ENCODE data around the gene SETD7.

DNA sequence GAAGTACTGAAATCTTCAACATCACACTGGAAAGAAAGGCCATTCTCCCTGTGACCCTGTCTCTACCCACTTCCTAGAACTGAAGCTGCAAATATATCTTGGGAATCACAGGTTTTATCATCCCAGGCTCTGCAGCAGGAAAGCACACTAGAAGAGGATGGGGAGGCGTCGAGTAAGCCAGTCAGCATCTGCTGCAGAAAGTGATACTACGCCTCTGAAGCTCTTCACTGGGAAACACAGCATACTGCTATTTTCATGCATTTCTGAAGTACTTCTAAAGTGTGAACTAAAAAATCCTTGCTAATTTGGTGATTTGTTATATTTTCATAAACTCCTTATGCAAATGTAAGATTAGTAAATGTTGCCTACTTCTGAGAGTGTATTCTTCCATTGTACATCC lies 73.0 kb downstream of the SETD7 start:
- no peak for TF ChIP-seq POLR2A (IDR thresholded peaks at IDR 0.05; ENCODE audit: low read depth, low read length)
- TF ChIP-seq TAF1 (IDR thresholded peaks at IDR 0.05; ENCODE audit: borderline replicate concordance, low read depth, low read length) = no peak
- no peak for TF ChIP-seq POLR2AphosphoS5 (IDR thresholded peaks at IDR 0.05; ENCODE audit: low read depth, low read length)
